NCI-H460 (cell line): ENCODE measurements around the gene TNFSF4. TPM values are rescaled to one million over a fixed set of nuclear protein-coding genes. Genes with fewer than 3 reads are reported as not detected.

Experiments
- DNase-seq: peaks from one replicate; pipeline ENCODE4 v3.0.0-alpha.2; 2016; ENCODE audit warnings: low read depth; ENCODE audit errors: extremely low read depth
- total RNA-seq: library from RNA; depleted of rRNA; stranded (reverse); fragments of >200 nt; shearing (Covaris generic); gene quantifications from 2 replicates; pipeline ENCODE4 v1.2.3, GENCODE V29; 2014

Gene TNFSF4
- total RNA-seq, 1 experiment from 2014 or later = 2.6 TPM

- no peak for DNase-seq
Measured at GRCh38 chr1:173212952-173213491, 5.9 kb upstream of the TNFSF4 start.

- DNase-seq = no peak
Measured at GRCh38 chr1:173210716-173211231, 3.6 kb upstream of the TNFSF4 start.

GRCh38 chr1:173210283-173210682 is 3.2 kb upstream of the TNFSF4 start:
- no peak for DNase-seq

GRCh38 chr1:173208868-173209267 is 1.7 kb upstream of the TNFSF4 start:
- no peak for DNase-seq

GRCh38 chr1:173208146-173208545 is 1.0 kb upstream of the TNFSF4 start:
- no peak for DNase-seq

- DNase-seq = no peak
Measured at GRCh38 chr1:173205146-173206051, 1.7 kb downstream of the TNFSF4 start.

- no peak for DNase-seq
Measured at GRCh38 chr1:173204693-173205092, 2.4 kb downstream of the TNFSF4 start.

- peak; percentile 80 for DNase-seq
Measured at GRCh38 chr1:173202424-173203145, 4.5 kb downstream of the TNFSF4 start.

GRCh38 chr1:173201969-173202368 is 5.2 kb downstream of the TNFSF4 start:
- DNase-seq = no peak

- no peak for DNase-seq
Measured at GRCh38 chr1:173195596-173196088, 11.5 kb downstream of the TNFSF4 start.

- no peak for DNase-seq
Measured at GRCh38 chr1:173193639-173194038, 13.5 kb downstream of the TNFSF4 start.

- DNase-seq = no peak
Measured at GRCh38 chr1:173191011-173191705, 16.0 kb downstream of the TNFSF4 start.

GRCh38 chr1:173190101-173190936 is 16.8 kb downstream of the TNFSF4 start:
- DNase-seq = peak; percentile 69

GRCh38 chr1:173187671-173188237 is 19.4 kb downstream of the TNFSF4 start:
- DNase-seq = no peak

GRCh38 chr1:173181791-173182190 is 25.3 kb downstream of the TNFSF4 start:
- DNase-seq = no peak

- no peak for DNase-seq
Measured at GRCh38 chr1:173176246-173176645, 30.9 kb downstream of the TNFSF4 start.

- no peak for DNase-seq
Measured at GRCh38 chr1:173175514-173176145, 31.5 kb downstream of the TNFSF4 start.

GRCh38 chr1:173173388-173173787 is 33.7 kb downstream of the TNFSF4 start:
- no peak for DNase-seq

GRCh38 chr1:173171152-173171551 is 36.0 kb downstream of the TNFSF4 start:
- no peak for DNase-seq
